ENCODE results near the gene SULF2. TPM values are rescaled to one million over a fixed set of nuclear protein-coding genes. Genes with fewer than 3 reads are reported as not detected.

SULF2 gene
- total RNA-seq, 1 experiment from 2014 or later, result 13.0 TPM

DNA sequence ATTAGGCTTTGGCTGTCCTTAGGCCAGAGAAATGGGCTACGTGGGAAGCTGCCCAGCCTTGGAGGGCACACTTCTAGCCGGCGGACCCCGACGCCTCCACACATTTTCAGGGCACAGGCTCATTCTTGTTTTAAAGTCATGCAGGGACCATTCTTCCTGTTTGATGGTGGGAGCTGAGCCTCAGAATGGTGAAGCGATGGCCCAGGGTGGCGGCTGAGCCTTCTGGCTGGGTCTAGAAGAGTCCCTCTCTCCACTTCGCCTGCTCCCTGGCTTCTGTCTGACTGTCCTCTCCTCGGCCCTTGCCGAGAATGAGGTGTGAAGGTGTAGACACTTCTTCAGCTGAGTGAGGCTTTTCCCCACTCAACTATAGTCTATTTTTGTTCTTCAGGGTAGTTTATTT, 114.4 kb downstream of the SULF2 start:
- intact Hi-C loops (cut with micrococcal nuclease), result no loop called here
- H3K79me2 ChIP-seq (ENCODE audit: insufficient read depth, low read length), result no peaks in the 10 kb centered on the region
- ChIA-PET RAD21 (ENCODE audit: low non-redundant PET in 1 of 2, low total read pairs in 2 of 2, uncharacterized antibody in 2 of 2, unreplicated experiment in 2 of 2) (no interaction called here), CTCF (no interaction called here), POLR2A (no interaction called here)
- H3K9me3 ChIP-seq (ENCODE audit: control insufficient read depth in 1 of 2, insufficient read depth in 1 of 2, low read depth in 1 of 2, low read length in 2 of 2), result no peaks in the 10 kb centered on the region
- no peak overlapping the region for H2AFZ ChIP-seq (ENCODE audit: low read depth, low read length, poor library complexity, severe bottlenecking)
- H3K9me2 ChIP-seq (ENCODE audit: insufficient read depth), result no peaks in the 10 kb centered on the region
- H3K4me3 ChIP-seq (replicated peaks in 1 of 2; ENCODE audit: low read depth in 1 of 2, low read length in 2 of 2), result no peak overlapping the region
- H3K4me1 ChIP-seq (ENCODE audit: control insufficient read depth in 1 of 2, insufficient read depth in 2 of 2, low read length in 2 of 2), result no peaks in the 10 kb centered on the region
- no TSS peak for BruUV-seq (replicated peaks)
- H3K27me3 ChIP-seq (ENCODE audit: insufficient read depth, low read length), result no peaks in the 10 kb centered on the region
- no peak overlapping the region for H3K4me2 ChIP-seq (ENCODE audit: low read length)
- TF ChIP-seq CEBPB (IDR thresholded peaks at IDR 0.05; ENCODE audit: low read depth) (no peak), CBX3 (IDR thresholded peaks at IDR 0.05; ENCODE audit: low read depth) (no peak), ZFX (IDR thresholded peaks at IDR 0.05) (no peak), FOSL1 (IDR thresholded peaks at IDR 0.05; ENCODE audit: low read depth) (no peak), EGR1 (IDR thresholded peaks at IDR 0.05; ENCODE audit: low read depth) (no peak), RAD21 (IDR thresholded peaks at IDR 0.05; ENCODE audit: low read depth) (no peak), ZNF274 (IDR thresholded peaks at IDR 0.05; ENCODE audit: low read depth, low read length) (no peak), SIN3A (IDR thresholded peaks at IDR 0.05; ENCODE audit: low read depth) (no peak), EZH2phosphoT487 (IDR thresholded peaks at IDR 0.05; ENCODE audit: borderline replicate concordance) (no peak), EZH2 (IDR thresholded peaks at IDR 0.05) (no peak), YY1 (IDR thresholded peaks at IDR 0.05; ENCODE audit: extremely low read depth, insufficient replicate concordance, low read depth, low read length) (no peak), TCF7L2 (IDR thresholded peaks at IDR 0.05; ENCODE audit: borderline replicate concordance, extremely low read depth, insufficient read depth, insufficient read length) (no peak), JUND (IDR thresholded peaks at IDR 0.05) (no peak)
- TF ChIP-seq, protein P1, sequence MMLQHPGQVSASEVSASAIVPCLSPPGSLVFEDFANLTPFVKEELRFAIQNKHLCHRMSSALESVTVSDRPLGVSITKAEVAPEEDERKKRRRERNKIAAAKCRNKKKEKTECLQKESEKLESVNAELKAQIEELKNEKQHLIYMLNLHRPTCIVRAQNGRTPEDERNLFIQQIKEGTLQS (IDR thresholded peaks at IDR 0.05), result no peak
- TF ChIP-seq, protein P2, sequence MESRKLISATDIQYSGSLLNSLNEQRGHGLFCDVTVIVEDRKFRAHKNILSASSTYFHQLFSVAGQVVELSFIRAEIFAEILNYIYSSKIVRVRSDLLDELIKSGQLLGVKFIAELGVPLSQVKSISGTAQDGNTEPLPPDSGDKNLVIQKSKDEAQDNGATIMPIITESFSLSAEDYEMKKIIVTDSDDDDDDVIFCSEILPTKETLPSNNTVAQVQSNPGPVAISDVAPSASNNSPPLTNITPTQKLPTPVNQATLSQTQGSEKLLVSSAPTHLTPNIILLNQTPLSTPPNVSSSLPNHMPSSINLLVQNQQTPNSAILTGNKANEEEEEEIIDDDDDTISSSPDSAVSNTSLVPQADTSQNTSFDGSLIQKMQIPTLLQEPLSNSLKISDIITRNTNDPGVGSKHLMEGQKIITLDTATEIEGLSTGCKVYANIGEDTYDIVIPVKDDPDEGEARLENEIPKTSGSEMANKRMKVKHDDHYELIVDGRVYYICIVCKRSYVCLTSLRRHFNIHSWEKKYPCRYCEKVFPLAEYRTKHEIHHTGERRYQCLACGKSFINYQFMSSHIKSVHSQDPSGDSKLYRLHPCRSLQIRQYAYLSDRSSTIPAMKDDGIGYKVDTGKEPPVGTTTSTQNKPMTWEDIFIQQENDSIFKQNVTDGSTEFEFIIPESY (IDR thresholded peaks at IDR 0.05; ENCODE audit: extremely low read depth, insufficient replicate concordance, low read length), result no peak
- TF ChIP-seq, protein P3, sequence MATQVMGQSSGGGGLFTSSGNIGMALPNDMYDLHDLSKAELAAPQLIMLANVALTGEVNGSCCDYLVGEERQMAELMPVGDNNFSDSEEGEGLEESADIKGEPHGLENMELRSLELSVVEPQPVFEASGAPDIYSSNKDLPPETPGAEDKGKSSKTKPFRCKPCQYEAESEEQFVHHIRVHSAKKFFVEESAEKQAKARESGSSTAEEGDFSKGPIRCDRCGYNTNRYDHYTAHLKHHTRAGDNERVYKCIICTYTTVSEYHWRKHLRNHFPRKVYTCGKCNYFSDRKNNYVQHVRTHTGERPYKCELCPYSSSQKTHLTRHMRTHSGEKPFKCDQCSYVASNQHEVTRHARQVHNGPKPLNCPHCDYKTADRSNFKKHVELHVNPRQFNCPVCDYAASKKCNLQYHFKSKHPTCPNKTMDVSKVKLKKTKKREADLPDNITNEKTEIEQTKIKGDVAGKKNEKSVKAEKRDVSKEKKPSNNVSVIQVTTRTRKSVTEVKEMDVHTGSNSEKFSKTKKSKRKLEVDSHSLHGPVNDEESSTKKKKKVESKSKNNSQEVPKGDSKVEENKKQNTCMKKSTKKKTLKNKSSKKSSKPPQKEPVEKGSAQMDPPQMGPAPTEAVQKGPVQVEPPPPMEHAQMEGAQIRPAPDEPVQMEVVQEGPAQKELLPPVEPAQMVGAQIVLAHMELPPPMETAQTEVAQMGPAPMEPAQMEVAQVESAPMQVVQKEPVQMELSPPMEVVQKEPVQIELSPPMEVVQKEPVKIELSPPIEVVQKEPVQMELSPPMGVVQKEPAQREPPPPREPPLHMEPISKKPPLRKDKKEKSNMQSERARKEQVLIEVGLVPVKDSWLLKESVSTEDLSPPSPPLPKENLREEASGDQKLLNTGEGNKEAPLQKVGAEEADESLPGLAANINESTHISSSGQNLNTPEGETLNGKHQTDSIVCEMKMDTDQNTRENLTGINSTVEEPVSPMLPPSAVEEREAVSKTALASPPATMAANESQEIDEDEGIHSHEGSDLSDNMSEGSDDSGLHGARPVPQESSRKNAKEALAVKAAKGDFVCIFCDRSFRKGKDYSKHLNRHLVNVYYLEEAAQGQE (IDR thresholded peaks at IDR 0.05; ENCODE audit: low read depth), result no peak
- TF ChIP-seq, protein P4, sequence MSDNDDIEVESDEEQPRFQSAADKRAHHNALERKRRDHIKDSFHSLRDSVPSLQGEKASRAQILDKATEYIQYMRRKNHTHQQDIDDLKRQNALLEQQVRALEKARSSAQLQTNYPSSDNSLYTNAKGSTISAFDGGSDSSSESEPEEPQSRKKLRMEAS (IDR thresholded peaks at IDR 0.05), result no peak
- TF ChIP-seq, protein P5, sequence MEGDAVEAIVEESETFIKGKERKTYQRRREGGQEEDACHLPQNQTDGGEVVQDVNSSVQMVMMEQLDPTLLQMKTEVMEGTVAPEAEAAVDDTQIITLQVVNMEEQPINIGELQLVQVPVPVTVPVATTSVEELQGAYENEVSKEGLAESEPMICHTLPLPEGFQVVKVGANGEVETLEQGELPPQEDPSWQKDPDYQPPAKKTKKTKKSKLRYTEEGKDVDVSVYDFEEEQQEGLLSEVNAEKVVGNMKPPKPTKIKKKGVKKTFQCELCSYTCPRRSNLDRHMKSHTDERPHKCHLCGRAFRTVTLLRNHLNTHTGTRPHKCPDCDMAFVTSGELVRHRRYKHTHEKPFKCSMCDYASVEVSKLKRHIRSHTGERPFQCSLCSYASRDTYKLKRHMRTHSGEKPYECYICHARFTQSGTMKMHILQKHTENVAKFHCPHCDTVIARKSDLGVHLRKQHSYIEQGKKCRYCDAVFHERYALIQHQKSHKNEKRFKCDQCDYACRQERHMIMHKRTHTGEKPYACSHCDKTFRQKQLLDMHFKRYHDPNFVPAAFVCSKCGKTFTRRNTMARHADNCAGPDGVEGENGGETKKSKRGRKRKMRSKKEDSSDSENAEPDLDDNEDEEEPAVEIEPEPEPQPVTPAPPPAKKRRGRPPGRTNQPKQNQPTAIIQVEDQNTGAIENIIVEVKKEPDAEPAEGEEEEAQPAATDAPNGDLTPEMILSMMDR (IDR thresholded peaks at IDR 0.05 in 2 of 3, conservative IDR thresholded peaks at IDR 0.05 in 1 of 3; ENCODE audit: borderline replicate concordance in 1 of 3, insufficient read depth in 1 of 3, low read depth in 2 of 3, low read length in 2 of 3), result no peak
- H3K9ac ChIP-seq (ENCODE audit: low read length), result no peak overlapping the region
- H3K27ac ChIP-seq (ENCODE audit: low read depth, low read length), result no peak overlapping the region
- ATAC-seq (no peak), DNase-seq (ENCODE audit: low read depth, low spot score) (no peak)
- H4K20me1 ChIP-seq (ENCODE audit: insufficient read depth), result no peaks in the 10 kb centered on the region
- H3K36me3 ChIP-seq (ENCODE audit: control insufficient read depth in 1 of 2, insufficient read depth in 2 of 2, low read length in 2 of 2), result no peaks in the 10 kb centered on the region
